Stomach (tissue), 4 donors: ENCODE results near the gene DMKN.

Experiments used
- EP300 ChIP-seq: sonication (generic); formaldehyde crosslinking; IDR thresholded peaks from one replicate; pipeline ENCODE4 v1.6.1; 2017; ENCODE audit warnings: antibody characterized with exemption
- POLR2A ChIP-seq, 4 donors: fragments of 450-650 bp; IDR thresholded peaks; one replicate each; pipeline ENCODE4 v1.6.1; 2016; ENCODE audit warnings: antibody characterized with exemption in 4 of 4, control low read depth in 2 of 4, mild to moderate bottlenecking in 1 of 4, moderate library complexity in 1 of 4
- POLR2AphosphoS5 ChIP-seq, 3 donors: sonication (generic); formaldehyde crosslinking; IDR thresholded peaks; one replicate each; pipeline ENCODE4 v1.6.1; 2016; ENCODE audit warnings: antibody characterized with exemption in 3 of 3
- TF ChIP-seq, protein P1 (sequence below), 7 experiments: fragments of 450-650 bp in 4 of 7; fragments of 200-600 bp in 3 of 7; sonication (generic) in 3 of 7; IDR thresholded peaks; one replicate each; pipeline ENCODE4 v1.5.1; 2016 to 2019; ENCODE audit warnings: antibody characterized with exemption in 7 of 7, control low read depth in 2 of 7, mild to moderate bottlenecking in 1 of 7

DNA sequence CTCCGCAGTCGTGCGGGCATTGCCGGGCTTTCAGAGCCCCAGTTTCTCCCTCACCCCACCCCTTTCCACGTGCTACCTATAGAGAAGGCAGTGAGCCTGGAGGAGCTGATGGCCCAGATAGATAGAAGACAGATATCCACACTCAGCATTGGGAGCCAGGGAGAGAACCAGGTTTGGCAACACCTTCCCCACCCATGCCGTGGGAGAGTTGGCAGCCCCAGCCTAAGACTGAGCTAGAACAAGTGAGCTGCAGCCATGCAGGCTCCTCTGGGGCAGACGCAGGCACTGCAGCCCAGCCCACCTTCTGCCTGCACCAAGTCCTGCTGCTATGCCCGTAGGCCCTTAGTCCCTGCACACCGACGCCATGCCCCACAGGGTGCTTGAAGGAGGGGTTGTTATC is 12.8 kb downstream of the DMKN start:
- TF ChIP-seq, protein P1, sequence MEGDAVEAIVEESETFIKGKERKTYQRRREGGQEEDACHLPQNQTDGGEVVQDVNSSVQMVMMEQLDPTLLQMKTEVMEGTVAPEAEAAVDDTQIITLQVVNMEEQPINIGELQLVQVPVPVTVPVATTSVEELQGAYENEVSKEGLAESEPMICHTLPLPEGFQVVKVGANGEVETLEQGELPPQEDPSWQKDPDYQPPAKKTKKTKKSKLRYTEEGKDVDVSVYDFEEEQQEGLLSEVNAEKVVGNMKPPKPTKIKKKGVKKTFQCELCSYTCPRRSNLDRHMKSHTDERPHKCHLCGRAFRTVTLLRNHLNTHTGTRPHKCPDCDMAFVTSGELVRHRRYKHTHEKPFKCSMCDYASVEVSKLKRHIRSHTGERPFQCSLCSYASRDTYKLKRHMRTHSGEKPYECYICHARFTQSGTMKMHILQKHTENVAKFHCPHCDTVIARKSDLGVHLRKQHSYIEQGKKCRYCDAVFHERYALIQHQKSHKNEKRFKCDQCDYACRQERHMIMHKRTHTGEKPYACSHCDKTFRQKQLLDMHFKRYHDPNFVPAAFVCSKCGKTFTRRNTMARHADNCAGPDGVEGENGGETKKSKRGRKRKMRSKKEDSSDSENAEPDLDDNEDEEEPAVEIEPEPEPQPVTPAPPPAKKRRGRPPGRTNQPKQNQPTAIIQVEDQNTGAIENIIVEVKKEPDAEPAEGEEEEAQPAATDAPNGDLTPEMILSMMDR (IDR thresholded peaks at IDR 0.05) = no peak
- no peak for TF ChIP-seq POLR2AphosphoS5 (IDR thresholded peaks at IDR 0.05)
- TF ChIP-seq POLR2A (IDR thresholded peaks at IDR 0.05) = no peak
- TF ChIP-seq EP300 = no peak
